ENCODE data around the gene NR5A2.

NR5A2 gene

GRCh38 chr1:200157715-200158114, 130.2 kb downstream of the NR5A2 start:
- no peaks in the 10 kb centered on the region for H3K27me3 ChIP-seq (replicated peaks; ENCODE audit: control insufficient read depth, insufficient read depth, low read length, poor library complexity, severe bottlenecking)
- no peak for DNase-seq
- H3K27ac ChIP-seq (ENCODE audit: insufficient read depth, low read length, poor library complexity, severe bottlenecking), result no peak overlapping the region

GRCh38 chr1:200161801-200162200, 134.3 kb downstream of the NR5A2 start:
- no peak for DNase-seq
- H3K36me3 ChIP-seq (ENCODE audit: control insufficient read depth, insufficient read depth, low read length), result no peaks in the 10 kb centered on the region
- H3K27me3 ChIP-seq (replicated peaks; ENCODE audit: control insufficient read depth, insufficient read depth, low read length, poor library complexity, severe bottlenecking), result no peaks in the 10 kb centered on the region
- H3K4me1 ChIP-seq (ENCODE audit: control insufficient read depth, insufficient read depth, low read length, poor library complexity, severe bottlenecking), result no peaks in the 10 kb centered on the region
- H3K4me3 ChIP-seq (ENCODE audit: insufficient read depth, low read depth, low read length, poor library complexity, severe bottlenecking), result no peak overlapping the region
- no peak overlapping the region for H3K27ac ChIP-seq (ENCODE audit: insufficient read depth, low read length, poor library complexity, severe bottlenecking)
- H3K9me3 ChIP-seq (ENCODE audit: control insufficient read depth, low read length), result no peaks in the 10 kb centered on the region

More at GRCh38 chr1:200157715-200158114, 130.2 kb downstream of the NR5A2 start:
- Histone ChIP-seq H3K4me3 (ENCODE audit: insufficient read depth, low read depth, low read length, poor library complexity, severe bottlenecking) (no peak overlapping the region), H3K9me3 (ENCODE audit: control insufficient read depth, low read length) (no peaks in the 10 kb centered on the region), H3K4me1 (ENCODE audit: control insufficient read depth, insufficient read depth, low read length, poor library complexity, severe bottlenecking) (peaks cover 16% of the 10 kb centered on the region), H3K36me3 (ENCODE audit: control insufficient read depth, insufficient read depth, low read length) (no peaks in the 10 kb centered on the region)

GRCh38 chr1:200162258-200162657, 134.7 kb downstream of the NR5A2 start:
- no peak for DNase-seq
- H3K9me3 ChIP-seq (ENCODE audit: control insufficient read depth, low read length), result no peaks in the 10 kb centered on the region
- no peaks in the 10 kb centered on the region for H3K27me3 ChIP-seq (replicated peaks; ENCODE audit: control insufficient read depth, insufficient read depth, low read length, poor library complexity, severe bottlenecking)

GRCh38 chr1:200162877-200163276, 135.4 kb downstream of the NR5A2 start:
- Histone ChIP-seq H3K27me3 (replicated peaks; ENCODE audit: control insufficient read depth, insufficient read depth, low read length, poor library complexity, severe bottlenecking) (no peaks in the 10 kb centered on the region), H3K9me3 (ENCODE audit: control insufficient read depth, low read length) (no peaks in the 10 kb centered on the region), H3K4me1 (ENCODE audit: control insufficient read depth, insufficient read depth, low read length, poor library complexity, severe bottlenecking) (no peaks in the 10 kb centered on the region), H3K27ac (ENCODE audit: insufficient read depth, low read length, poor library complexity, severe bottlenecking) (no peak overlapping the region), H3K36me3 (ENCODE audit: control insufficient read depth, insufficient read depth, low read length) (no peaks in the 10 kb centered on the region), H3K4me3 (ENCODE audit: insufficient read depth, low read depth, low read length, poor library complexity, severe bottlenecking) (no peak overlapping the region)
- DNase-seq, result no peak

More at GRCh38 chr1:200162258-200162657, 134.7 kb downstream of the NR5A2 start:
- no peaks in the 10 kb centered on the region for H3K4me1 ChIP-seq (ENCODE audit: control insufficient read depth, insufficient read depth, low read length, poor library complexity, severe bottlenecking)
- H3K36me3 ChIP-seq (ENCODE audit: control insufficient read depth, insufficient read depth, low read length), result no peaks in the 10 kb centered on the region
- H3K27ac ChIP-seq (ENCODE audit: insufficient read depth, low read length, poor library complexity, severe bottlenecking), result no peak overlapping the region
- H3K4me3 ChIP-seq (ENCODE audit: insufficient read depth, low read depth, low read length, poor library complexity, severe bottlenecking), result no peak overlapping the region

- Histone ChIP-seq H3K27me3 (replicated peaks; ENCODE audit: control insufficient read depth, insufficient read depth, low read length, poor library complexity, severe bottlenecking) (no peaks in the 10 kb centered on the region), H3K27ac (ENCODE audit: insufficient read depth, low read length, poor library complexity, severe bottlenecking) (no peak overlapping the region), H3K4me1 (ENCODE audit: control insufficient read depth, insufficient read depth, low read length, poor library complexity, severe bottlenecking) (no peaks in the 10 kb centered on the region), H3K4me3 (ENCODE audit: insufficient read depth, low read depth, low read length, poor library complexity, severe bottlenecking) (no peak overlapping the region), H3K9me3 (ENCODE audit: control insufficient read depth, low read length) (no peaks in the 10 kb centered on the region), H3K36me3 (ENCODE audit: control insufficient read depth, insufficient read depth, low read length) (no peaks in the 10 kb centered on the region)
- no peak for DNase-seq
Observed at GRCh38 chr1:200163911-200164310, 136.4 kb downstream of the NR5A2 start.

- Histone ChIP-seq H3K27ac (ENCODE audit: insufficient read depth, low read length, poor library complexity, severe bottlenecking) (no peak overlapping the region), H3K4me1 (ENCODE audit: control insufficient read depth, insufficient read depth, low read length, poor library complexity, severe bottlenecking) (no peaks in the 10 kb centered on the region), H3K4me3 (ENCODE audit: insufficient read depth, low read depth, low read length, poor library complexity, severe bottlenecking) (no peak overlapping the region), H3K36me3 (ENCODE audit: control insufficient read depth, insufficient read depth, low read length) (no peaks in the 10 kb centered on the region), H3K9me3 (ENCODE audit: control insufficient read depth, low read length) (no peaks in the 10 kb centered on the region), H3K27me3 (replicated peaks; ENCODE audit: control insufficient read depth, insufficient read depth, low read length, poor library complexity, severe bottlenecking) (no peaks in the 10 kb centered on the region)
- no peak for DNase-seq
Observed at GRCh38 chr1:200165493-200166220, 138.1 kb downstream of the NR5A2 start.

GRCh38 chr1:200166411-200166810, 138.9 kb downstream of the NR5A2 start:
- Histone ChIP-seq H3K4me1 (ENCODE audit: control insufficient read depth, insufficient read depth, low read length, poor library complexity, severe bottlenecking) (no peaks in the 10 kb centered on the region), H3K9me3 (ENCODE audit: control insufficient read depth, low read length) (no peaks in the 10 kb centered on the region), H3K36me3 (ENCODE audit: control insufficient read depth, insufficient read depth, low read length) (no peaks in the 10 kb centered on the region), H3K27me3 (replicated peaks; ENCODE audit: control insufficient read depth, insufficient read depth, low read length, poor library complexity, severe bottlenecking) (no peaks in the 10 kb centered on the region), H3K4me3 (ENCODE audit: insufficient read depth, low read depth, low read length, poor library complexity, severe bottlenecking) (no peak overlapping the region), H3K27ac (ENCODE audit: insufficient read depth, low read length, poor library complexity, severe bottlenecking) (no peak overlapping the region)
- DNase-seq, result no peak

- H3K4me3 ChIP-seq (ENCODE audit: insufficient read depth, low read depth, low read length, poor library complexity, severe bottlenecking), result no peak overlapping the region
- DNase-seq, result no peak
- no peaks in the 10 kb centered on the region for H3K4me1 ChIP-seq (ENCODE audit: control insufficient read depth, insufficient read depth, low read length, poor library complexity, severe bottlenecking)
- no peaks in the 10 kb centered on the region for H3K36me3 ChIP-seq (ENCODE audit: control insufficient read depth, insufficient read depth, low read length)
- H3K27ac ChIP-seq (ENCODE audit: insufficient read depth, low read length, poor library complexity, severe bottlenecking), result no peak overlapping the region
- H3K9me3 ChIP-seq (ENCODE audit: control insufficient read depth, low read length), result no peaks in the 10 kb centered on the region
- no peaks in the 10 kb centered on the region for H3K27me3 ChIP-seq (replicated peaks; ENCODE audit: control insufficient read depth, insufficient read depth, low read length, poor library complexity, severe bottlenecking)
Observed at GRCh38 chr1:200168926-200169325, 141.4 kb downstream of the NR5A2 start.

GRCh38 chr1:200172311-200172710, 144.8 kb downstream of the NR5A2 start:
- no peaks in the 10 kb centered on the region for H3K9me3 ChIP-seq (ENCODE audit: control insufficient read depth, low read length)
- H3K4me3 ChIP-seq (ENCODE audit: insufficient read depth, low read depth, low read length, poor library complexity, severe bottlenecking), result no peak overlapping the region
- no peaks in the 10 kb centered on the region for H3K27me3 ChIP-seq (replicated peaks; ENCODE audit: control insufficient read depth, insufficient read depth, low read length, poor library complexity, severe bottlenecking)
- no peak for DNase-seq
- H3K27ac ChIP-seq (ENCODE audit: insufficient read depth, low read length, poor library complexity, severe bottlenecking), result no peak overlapping the region
- H3K36me3 ChIP-seq (ENCODE audit: control insufficient read depth, insufficient read depth, low read length), result no peaks in the 10 kb centered on the region
- H3K4me1 ChIP-seq (ENCODE audit: control insufficient read depth, insufficient read depth, low read length, poor library complexity, severe bottlenecking), result no peaks in the 10 kb centered on the region

- no peak for DNase-seq
- H3K4me3 ChIP-seq (ENCODE audit: insufficient read depth, low read depth, low read length, poor library complexity, severe bottlenecking), result no peak overlapping the region
- H3K4me1 ChIP-seq (ENCODE audit: control insufficient read depth, insufficient read depth, low read length, poor library complexity, severe bottlenecking), result no peaks in the 10 kb centered on the region
- no peaks in the 10 kb centered on the region for H3K9me3 ChIP-seq (ENCODE audit: control insufficient read depth, low read length)
- no peaks in the 10 kb centered on the region for H3K36me3 ChIP-seq (ENCODE audit: control insufficient read depth, insufficient read depth, low read length)
- H3K27me3 ChIP-seq (replicated peaks; ENCODE audit: control insufficient read depth, insufficient read depth, low read length, poor library complexity, severe bottlenecking), result no peaks in the 10 kb centered on the region
- no peak overlapping the region for H3K27ac ChIP-seq (ENCODE audit: insufficient read depth, low read length, poor library complexity, severe bottlenecking)
Observed at GRCh38 chr1:200173097-200173618, 145.6 kb downstream of the NR5A2 start.

All from effector memory CD4-positive, alpha-beta T cell (primary cell).